ENCODE measurements around the gene LAMA2. TPM values are rescaled to one million over a fixed set of nuclear protein-coding genes. Genes with fewer than 3 reads are reported as not detected.
A peak's percentile ranks its signal among the peaks of the same experiment; 100 is the strongest.
"Not testable (repeated sequence)": the region's sequence is repeated elsewhere in the genome, so short reads cannot be mapped to it uniquely, and the experiment has no call there.

LAMA2 gene
- total RNA-seq, 1 donor from 2014 or later, result 0.58 TPM

- DNase-seq (ENCODE audit: extremely low read depth, low read depth, low spot score), result no peak
These were observed 124.0 kb downstream of the LAMA2 start for GRCh38 chr6:129006724-129007514.

- no peak for DNase-seq (ENCODE audit: extremely low read depth, low read depth, low spot score)
These were observed 124.9 kb downstream of the LAMA2 start for GRCh38 chr6:129007701-129008373.

- no peak for DNase-seq (ENCODE audit: extremely low read depth, low read depth, low spot score)
These were observed 125.7 kb downstream of the LAMA2 start for GRCh38 chr6:129008591-129008990.

GRCh38 chr6:129009851-129010250 is 126.9 kb downstream of the LAMA2 start:
- DNase-seq (ENCODE audit: extremely low read depth, low read depth, low spot score), result no peak

- DNase-seq (ENCODE audit: extremely low read depth, low read depth, low spot score), result no peak
These were observed 131.4 kb downstream of the LAMA2 start for GRCh38 chr6:129014302-129014701.

GRCh38 chr6:129015721-129016120 is 132.8 kb downstream of the LAMA2 start:
- no peak for DNase-seq (ENCODE audit: extremely low read depth, low read depth, low spot score)

- DNase-seq (ENCODE audit: extremely low read depth, low read depth, low spot score), result no peak
These were observed 133.9 kb downstream of the LAMA2 start for GRCh38 chr6:129016844-129017243.

- DNase-seq (ENCODE audit: extremely low read depth, low read depth, low spot score), result no peak
These were observed 139.1 kb downstream of the LAMA2 start for GRCh38 chr6:129022011-129022553.

GRCh38 chr6:129026601-129027000 is 143.7 kb downstream of the LAMA2 start:
- no peak for DNase-seq (ENCODE audit: extremely low read depth, low read depth, low spot score)

GRCh38 chr6:129029778-129030177 is 146.8 kb downstream of the LAMA2 start:
- peak; percentile 5 for DNase-seq (ENCODE audit: extremely low read depth, low read depth, low spot score)

- DNase-seq (ENCODE audit: extremely low read depth, low read depth, low spot score), result no peak
These were observed 147.3 kb downstream of the LAMA2 start for GRCh38 chr6:129030215-129030614.

GRCh38 chr6:129031051-129031599 is 148.2 kb downstream of the LAMA2 start:
- no peak for DNase-seq (ENCODE audit: extremely low read depth, low read depth, low spot score)

GRCh38 chr6:129032602-129033001 is 149.7 kb downstream of the LAMA2 start:
- DNase-seq (ENCODE audit: extremely low read depth, low read depth, low spot score), result no peak

GRCh38 chr6:129033180-129033579 is 150.2 kb downstream of the LAMA2 start:
- no peak for DNase-seq (ENCODE audit: extremely low read depth, low read depth, low spot score)

- no peak for DNase-seq (ENCODE audit: extremely low read depth, low read depth, low spot score)
These were observed 150.6 kb downstream of the LAMA2 start for GRCh38 chr6:129033581-129033980.

GRCh38 chr6:129041563-129041962 is 158.6 kb downstream of the LAMA2 start:
- DNase-seq (ENCODE audit: extremely low read depth, low read depth, low spot score), result no peak

GRCh38 chr6:129046526-129046925 is 163.6 kb downstream of the LAMA2 start:
- no peak for DNase-seq (ENCODE audit: extremely low read depth, low read depth, low spot score)

- no peak for DNase-seq (ENCODE audit: extremely low read depth, low read depth, low spot score)
These were observed 164.9 kb downstream of the LAMA2 start for GRCh38 chr6:129047834-129048233.

GRCh38 chr6:129050086-129050485 is 167.1 kb downstream of the LAMA2 start:
- DNase-seq (ENCODE audit: extremely low read depth, low read depth, low spot score), result no peak

GRCh38 chr6:129053143-129053542 is 170.2 kb downstream of the LAMA2 start:
- DNase-seq (ENCODE audit: extremely low read depth, low read depth, low spot score), result not testable (repeated sequence)

GRCh38 chr6:129055796-129056195 is 172.9 kb downstream of the LAMA2 start:
- no peak for DNase-seq (ENCODE audit: extremely low read depth, low read depth, low spot score)

GRCh38 chr6:129059650-129060049 is 176.7 kb downstream of the LAMA2 start:
- no peak for DNase-seq (ENCODE audit: extremely low read depth, low read depth, low spot score)
